WTC11 (cell line): ENCODE results near the gene MEA1. TPM values are rescaled to one million over a fixed set of nuclear protein-coding genes. Genes with fewer than 3 reads are reported as not detected.

Source experiments
- ATAC-seq: fragments of 200-7000 bp; cut with Tn5 transposase; 2 replicates; pipeline ENCODE4 v1.10.0; 2021; ENCODE audit warnings: mild to moderate bottlenecking, moderate library complexity
- CTCF ChIA-PET: fragments of 300-600 bp; sonication (Branson Sonifier 250); formaldehyde crosslinking; loops from one replicate; lab custom pipeline; 2021; ENCODE audit warnings: antibody characterized with exemption; lab: Charles Lee
- POLR2A ChIA-PET: fragments of 350-600 bp; sonication (Branson Sonifier 250); formaldehyde crosslinking; loops from one replicate; lab custom pipeline; 2021; ENCODE audit warnings: antibody characterized with exemption; lab: Charles Lee
- DNase-seq: peaks from one replicate; pipeline ENCODE4 v3.0.0; 2021; ENCODE audit warnings: low spot score
- H3K27ac Mint-ChIP-seq: 2 replicates; pipeline ENCODE4 v1.8.0; 2021; ENCODE audit warnings: mixed read lengths
- H3K27me3 Mint-ChIP-seq: 2 replicates; pipeline ENCODE4 v1.8.0; 2021; ENCODE audit warnings: low read depth, mild to moderate bottlenecking, moderate library complexity, mixed read lengths
- H3K36me3 Mint-ChIP-seq: 2 replicates; pipeline ENCODE4 v1.8.0; 2021; ENCODE audit warnings: mixed read lengths
- H3K4me1 Mint-ChIP-seq: 2 replicates; pipeline ENCODE4 v1.8.0; 2022; ENCODE audit warnings: mixed read lengths
- H3K4me3 Mint-ChIP-seq: 2 replicates; pipeline ENCODE4 v1.8.0; 2021; ENCODE audit warnings: mild to moderate bottlenecking, moderate library complexity, mixed read lengths
- H3K9me3 Mint-ChIP-seq: 2 replicates; pipeline ENCODE4 v1.8.0; 2021; ENCODE audit warnings: mixed read lengths
- AR ChIP-seq: fragments of 250-450 bp; sonication (Bioruptor Pico); IDR thresholded peaks from 2 replicates; pipeline ENCODE4 v1.9.0; 2021; ENCODE audit warnings: mild to moderate bottlenecking
- ARID4B ChIP-seq: sonication (generic); formaldehyde crosslinking; IDR thresholded peaks from 2 replicates; pipeline ENCODE4 v1.8.0; 2023; ENCODE audit warnings: missing genetic modification reagents, mild to moderate bottlenecking, borderline replicate concordance
- E2F1 ChIP-seq: sonication (generic); formaldehyde crosslinking; IDR thresholded peaks from 2 replicates; pipeline ENCODE4 v1.8.0; 2022; ENCODE audit warnings: mild to moderate bottlenecking, missing genetic modification reagents
- ELF4 ChIP-seq: sonication (generic); formaldehyde crosslinking; IDR thresholded peaks from 2 replicates; pipeline ENCODE4 v1.8.1; 2022; ENCODE audit warnings: low read depth, mild to moderate bottlenecking, moderate library complexity, missing genetic modification reagents
- ESRRA ChIP-seq: sonication (generic); formaldehyde crosslinking; IDR thresholded peaks from 2 replicates; pipeline ENCODE4 v1.8.1; 2022; ENCODE audit warnings: mild to moderate bottlenecking, missing genetic modification reagents, borderline replicate concordance
- KAT7 ChIP-seq: sonication (generic); formaldehyde crosslinking; IDR thresholded peaks from 2 replicates; pipeline ENCODE4 v1.8.1; 2023; ENCODE audit warnings: missing genetic modification reagents, mild to moderate bottlenecking, borderline replicate concordance
- MYBL2 ChIP-seq: sonication (generic); formaldehyde crosslinking; IDR thresholded peaks from 2 replicates; pipeline ENCODE4 v1.8.1; 2023; ENCODE audit warnings: mild to moderate bottlenecking, moderate library complexity, missing genetic modification reagents
- NFATC4 ChIP-seq: fragments of 250-450 bp; sonication (Bioruptor Pico); IDR thresholded peaks from 2 replicates; pipeline ENCODE4 v1.9.0; 2021; ENCODE audit warnings: mild to moderate bottlenecking
- NR1H2 ChIP-seq: sonication (generic); formaldehyde crosslinking; IDR thresholded peaks from 2 replicates; pipeline ENCODE4 v1.9.0; 2021; ENCODE audit warnings: mild to moderate bottlenecking, moderate library complexity, missing genetic modification reagents
- PRDM15 ChIP-seq: sonication (generic); formaldehyde crosslinking; IDR thresholded peaks from 2 replicates; pipeline ENCODE4 v1.8.0; 2022; ENCODE audit warnings: missing genetic modification reagents
- RELA ChIP-seq: sonication (generic); formaldehyde crosslinking; IDR thresholded peaks from 2 replicates; pipeline ENCODE4 v1.8.1; 2022; ENCODE audit warnings: missing genetic modification reagents, mild to moderate bottlenecking, borderline replicate concordance
- SMAD4 ChIP-seq: sonication (generic); formaldehyde crosslinking; IDR thresholded peaks from 2 replicates; pipeline ENCODE4 v1.8.0; 2022; ENCODE audit warnings: mild to moderate bottlenecking, missing genetic modification reagents
- TEAD4 ChIP-seq: sonication (generic); formaldehyde crosslinking; IDR thresholded peaks from 2 replicates; pipeline ENCODE4 v1.8.0; 2022; ENCODE audit warnings: mild to moderate bottlenecking, missing genetic modification reagents
- TP53 ChIP-seq: sonication (generic); formaldehyde crosslinking; IDR thresholded peaks from 2 replicates; pipeline ENCODE4 v1.8.1; 2023; ENCODE audit warnings: mild to moderate bottlenecking, missing genetic modification reagents
- ZBTB43 ChIP-seq: sonication (generic); formaldehyde crosslinking; IDR thresholded peaks from 2 replicates; pipeline ENCODE4 v1.8.1; 2023; ENCODE audit warnings: mild to moderate bottlenecking, missing genetic modification reagents
- total RNA-seq: library from RNA; stranded (reverse); gene quantifications from 3 replicates; pipeline ENCODE4 v1.2.3, GENCODE V29; 2021

The MEA1 gene
- total RNA-seq, 1 experiment from 2014 or later, result 85.0 TPM

- TF ChIP-seq NFATC4 (CRISPR knock-in tag), result no peak
- TF ChIP-seq SMAD4, result no peak
- no peak for TF ChIP-seq TP53
- TF ChIP-seq E2F1 (CRISPR knock-in tag), result no peak
- no peak for TF ChIP-seq ARID4B (CRISPR knock-in tag)
- no peak for TF ChIP-seq ESRRA (CRISPR knock-in tag)
- H3K4me3 Mint-ChIP-seq, result no peak overlapping the region
- no peaks in the 10 kb centered on the region for H3K9me3 Mint-ChIP-seq
- no peaks in the 10 kb centered on the region for H3K4me1 Mint-ChIP-seq
- DNase-seq (no peak), ATAC-seq (no peak)
- no peaks in the 10 kb centered on the region for H3K27me3 Mint-ChIP-seq
- POLR2A ChIA-PET, result interaction anchor here (0.6 to 0.7 kb wide), 4 partner anchors 103 to 1076 kb away, joined by 3 to 9 read pairs (median 6); no protein-coding TSS in a partner anchor
- H3K36me3 Mint-ChIP-seq, result peaks cover 50% of the 10 kb centered on the region
- H3K27ac Mint-ChIP-seq, result no peak overlapping the region
- CTCF ChIA-PET, result interaction anchor here (0.6 to 1.5 kb wide), 3 partner anchors 34 to 123 kb away, joined by 3 to 6 read pairs (median 3); no protein-coding TSS in a partner anchor
Measured at GRCh38 chr6:43040542-43041257, 27.0 kb upstream of the MEA1 start.

GRCh38 chr6:43038727-43039126, 25.0 kb upstream of the MEA1 start:
- ChIA-PET CTCF (no interaction called here), POLR2A (no interaction called here)
- peaks cover 48% of the 10 kb centered on the region for H3K36me3 Mint-ChIP-seq
- H3K27ac Mint-ChIP-seq, result peak overlapping the region; percentile 8; the same call in 1 of the 2 replicates
- no peak for TF ChIP-seq KAT7 (CRISPR knock-in tag)
- TF ChIP-seq PRDM15 (CRISPR knock-in tag), result no peak
- TF ChIP-seq AR (CRISPR knock-in tag), result no peak
- no peak for TF ChIP-seq MYBL2 (CRISPR knock-in tag)
- TF ChIP-seq ELF4 (CRISPR knock-in tag), result no peak
- TF ChIP-seq ZBTB43, result no peak
- TF ChIP-seq ESRRA (CRISPR knock-in tag), result no peak
- no peak for TF ChIP-seq NR1H2 (CRISPR knock-in tag)
- no peak for TF ChIP-seq TEAD4 (CRISPR knock-in tag)
- TF ChIP-seq RELA, result no peak
- TF ChIP-seq, all 79 proteins: peak for 0
- Mint-ChIP-seq H3K9me3 (no peaks in the 10 kb centered on the region), H3K4me3 (no peak overlapping the region), H3K4me1 (no peaks in the 10 kb centered on the region), H3K27me3 (no peaks in the 10 kb centered on the region)
- ATAC-seq (no peak), DNase-seq (no peak)
